Stomach (tissue), 4 donors: Measurements from ENCODE around the gene TMX3.

Experiments
- EP300 ChIP-seq: sonication (generic); formaldehyde crosslinking; IDR thresholded peaks from one replicate; pipeline ENCODE4 v1.6.1; 2017; ENCODE audit warnings: antibody characterized with exemption
- TF ChIP-seq, protein P1 (sequence below), 7 experiments: fragments of 450-650 bp in 4 of 7; fragments of 200-600 bp in 3 of 7; sonication (generic) in 3 of 7; IDR thresholded peaks; one replicate each; pipeline ENCODE4 v1.5.1; 2016 to 2019; ENCODE audit warnings: antibody characterized with exemption in 7 of 7, control low read depth in 2 of 7, mild to moderate bottlenecking in 1 of 7

DNA sequence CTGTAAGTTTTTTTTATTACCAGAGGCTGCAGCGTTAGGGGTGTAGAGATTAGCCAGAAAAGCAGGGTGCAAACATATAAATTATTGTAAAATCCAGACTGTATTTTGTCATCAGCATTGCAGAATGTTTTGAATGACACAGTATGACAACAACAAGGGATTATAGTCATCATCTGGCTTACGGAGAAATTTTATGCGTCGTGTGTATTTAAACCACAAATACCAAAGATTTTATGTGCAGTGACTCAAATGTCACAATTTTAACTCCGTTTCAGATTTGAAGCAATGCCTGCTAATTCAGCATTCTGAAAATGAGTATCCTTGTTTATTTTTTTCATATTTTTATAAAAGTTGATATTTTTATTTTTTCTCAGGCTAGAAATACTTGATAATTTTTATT is 19.4 kb upstream of the TMX3 start:
- TF ChIP-seq, protein P1, sequence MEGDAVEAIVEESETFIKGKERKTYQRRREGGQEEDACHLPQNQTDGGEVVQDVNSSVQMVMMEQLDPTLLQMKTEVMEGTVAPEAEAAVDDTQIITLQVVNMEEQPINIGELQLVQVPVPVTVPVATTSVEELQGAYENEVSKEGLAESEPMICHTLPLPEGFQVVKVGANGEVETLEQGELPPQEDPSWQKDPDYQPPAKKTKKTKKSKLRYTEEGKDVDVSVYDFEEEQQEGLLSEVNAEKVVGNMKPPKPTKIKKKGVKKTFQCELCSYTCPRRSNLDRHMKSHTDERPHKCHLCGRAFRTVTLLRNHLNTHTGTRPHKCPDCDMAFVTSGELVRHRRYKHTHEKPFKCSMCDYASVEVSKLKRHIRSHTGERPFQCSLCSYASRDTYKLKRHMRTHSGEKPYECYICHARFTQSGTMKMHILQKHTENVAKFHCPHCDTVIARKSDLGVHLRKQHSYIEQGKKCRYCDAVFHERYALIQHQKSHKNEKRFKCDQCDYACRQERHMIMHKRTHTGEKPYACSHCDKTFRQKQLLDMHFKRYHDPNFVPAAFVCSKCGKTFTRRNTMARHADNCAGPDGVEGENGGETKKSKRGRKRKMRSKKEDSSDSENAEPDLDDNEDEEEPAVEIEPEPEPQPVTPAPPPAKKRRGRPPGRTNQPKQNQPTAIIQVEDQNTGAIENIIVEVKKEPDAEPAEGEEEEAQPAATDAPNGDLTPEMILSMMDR (IDR thresholded peaks at IDR 0.05): no peak
- no peak for TF ChIP-seq EP300
